GM12878 (cell line): ENCODE data around the gene SCMH1.

Experiments
- EP300 ChIP-seq, 2 experiments: fragments of 150-350 bp in 1 of 2; IDR thresholded peaks; 2 replicates each; pipeline ENCODE4 v1.6.1; 2011 to 2012; ENCODE audit warnings: low read depth in 2 of 2, low read length in 2 of 2, borderline replicate concordance in 1 of 2, improper control_type of control experiment in 1 of 2, inconsistent platforms in 1 of 2; ENCODE audit not compliant: control insufficient read depth in 1 of 2
- ETV6 ChIP-seq, 2 experiments: fragments of 450-650 bp in 1 of 2; IDR thresholded peaks in 1 of 2; conservative IDR thresholded peaks in 1 of 2; 2 replicates each; pipeline ENCODE4 v1.6.1; 2014; ENCODE audit warnings: antibody characterized with exemption in 1 of 2, borderline replicate concordance in 1 of 2, low read depth in 1 of 2, mild to moderate bottlenecking in 1 of 2, moderate library complexity in 1 of 2
- EZH2 ChIP-seq: IDR thresholded peaks from 2 replicates; pipeline ENCODE4 v1.6.1; 2012; ENCODE audit warnings: low read depth, mild to moderate bottlenecking, control low read depth, inconsistent platforms, low read length, borderline replicate concordance; ENCODE audit not compliant: control insufficient read depth
- GABPA ChIP-seq: IDR thresholded peaks from 2 replicates; pipeline ENCODE4 v1.6.1; 2014; ENCODE audit warnings: antibody characterized with exemption, low read depth, mild to moderate bottlenecking, inconsistent platforms
- MYC ChIP-seq: IDR thresholded peaks from 2 replicates; pipeline ENCODE4 v1.6.1; 2011; ENCODE audit warnings: mild to moderate bottlenecking, low read length, moderate library complexity, inconsistent platforms; ENCODE audit not compliant: insufficient read depth, insufficient replicate concordance, insufficient read length, severe bottlenecking
- POLR2A ChIP-seq: IDR thresholded peaks from 2 replicates; pipeline ENCODE4 v1.6.1; 2011; ENCODE audit warnings: low read depth, mild to moderate bottlenecking, low read length
- RAD21 ChIP-seq: IDR thresholded peaks from 2 replicates; pipeline ENCODE4 v1.6.1; 2011; ENCODE audit warnings: mild to moderate bottlenecking, low read depth, low read length, moderate library complexity; ENCODE audit not compliant: insufficient read depth
- RFX5 ChIP-seq: IDR thresholded peaks from 2 replicates; pipeline ENCODE4 v1.6.1; 2011; ENCODE audit warnings: low read depth, low read length, improper control_type of control experiment
- SMC3 ChIP-seq: IDR thresholded peaks from 2 replicates; pipeline ENCODE4 v1.6.1; 2011; ENCODE audit warnings: low read length, improper control_type of control experiment, borderline replicate concordance
- SREBF2 ChIP-seq: IDR thresholded peaks from 2 replicates; pipeline ENCODE4 v1.6.1; 2012; ENCODE audit warnings: mild to moderate bottlenecking, low read length
- ZSCAN29 ChIP-seq: fragments of 450-650 bp; IDR thresholded peaks from 2 replicates; pipeline ENCODE4 v1.6.1; 2017; ENCODE audit warnings: mild to moderate bottlenecking, moderate library complexity
- TF ChIP-seq, protein P1 (sequence below): IDR thresholded peaks from 2 replicates; pipeline ENCODE4 v1.6.1; 2012; ENCODE audit warnings: low read depth, low read length, improper control_type of control experiment
- TF ChIP-seq, protein P2 (sequence below), 3 experiments: IDR thresholded peaks in 2 of 3; conservative IDR thresholded peaks in 1 of 3; 2 replicates each; pipeline ENCODE4 v1.5.1; 2011; ENCODE audit warnings: low read depth in 3 of 3, low read length in 3 of 3, mild to moderate bottlenecking in 3 of 3, control low read depth in 2 of 3, moderate library complexity in 2 of 3, inconsistent platforms in 1 of 3, mixed read lengths in 1 of 3; ENCODE audit not compliant: control insufficient read depth in 2 of 3, insufficient read depth in 1 of 3; ENCODE audit errors: extremely low read depth in 1 of 3
- TF ChIP-seq, protein P3 (sequence below): IDR thresholded peaks from 2 replicates; pipeline ENCODE4 v1.6.1; 2011; ENCODE audit warnings: low read depth, low read length, improper control_type of control experiment, borderline replicate concordance

DNA sequence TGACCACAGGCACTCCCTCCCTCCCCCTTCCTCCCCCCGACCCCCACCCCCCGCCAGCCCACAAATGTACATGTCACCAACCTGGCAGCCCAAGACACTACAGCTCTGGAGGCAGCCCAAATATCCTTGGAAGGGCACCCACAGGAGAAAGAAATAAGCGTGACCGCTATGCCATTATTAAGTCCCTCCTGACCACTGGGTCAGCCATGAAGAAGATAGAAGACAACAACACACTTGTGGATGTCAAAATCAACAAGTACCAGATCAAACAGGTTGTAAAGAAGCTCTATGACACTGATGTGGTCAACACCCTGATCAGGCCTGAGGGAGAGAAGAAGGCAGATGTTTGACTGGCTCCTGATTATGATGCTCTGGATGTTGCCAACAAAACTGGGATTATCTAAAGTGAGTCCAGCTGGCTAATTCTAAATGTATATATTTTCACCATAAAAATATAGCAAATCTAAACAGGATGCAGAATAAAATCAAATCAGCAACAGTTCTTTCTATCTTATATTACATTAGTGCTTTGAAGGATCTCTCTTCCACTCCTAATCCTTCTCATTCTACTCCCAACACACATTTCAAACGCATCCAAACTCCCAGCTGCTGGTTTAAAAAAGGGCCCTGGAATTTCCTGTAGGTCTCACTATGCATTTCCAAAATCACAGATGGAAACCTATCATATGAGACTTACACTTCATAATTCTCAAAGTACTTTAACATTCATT lies 143.2 kb downstream of the SCMH1 start:
- TF ChIP-seq MYC (no peak), POLR2A (no peak), EP300 (IDR thresholded peaks at IDR 0.05; ENCODE audit: borderline replicate concordance in 1 of 2, control insufficient read depth in 1 of 2, low read depth in 2 of 2, low read length in 2 of 2) (no peak), RFX5 (no peak), RAD21 (no peak), EZH2 (no peak), GABPA (no peak), ZSCAN29 (no peak), SMC3 (no peak), SREBF2 (no peak), ETV6 (conservative IDR thresholded peaks at IDR 0.05 in 1 of 2, IDR thresholded peaks at IDR 0.05 in 1 of 2; ENCODE audit: borderline replicate concordance in 1 of 2, low read depth in 1 of 2) (no peak)
- TF ChIP-seq, protein P1, sequence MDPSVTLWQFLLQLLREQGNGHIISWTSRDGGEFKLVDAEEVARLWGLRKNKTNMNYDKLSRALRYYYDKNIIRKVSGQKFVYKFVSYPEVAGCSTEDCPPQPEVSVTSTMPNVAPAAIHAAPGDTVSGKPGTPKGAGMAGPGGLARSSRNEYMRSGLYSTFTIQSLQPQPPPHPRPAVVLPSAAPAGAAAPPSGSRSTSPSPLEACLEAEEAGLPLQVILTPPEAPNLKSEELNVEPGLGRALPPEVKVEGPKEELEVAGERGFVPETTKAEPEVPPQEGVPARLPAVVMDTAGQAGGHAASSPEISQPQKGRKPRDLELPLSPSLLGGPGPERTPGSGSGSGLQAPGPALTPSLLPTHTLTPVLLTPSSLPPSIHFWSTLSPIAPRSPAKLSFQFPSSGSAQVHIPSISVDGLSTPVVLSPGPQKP: no peak
- TF ChIP-seq, protein P2, sequence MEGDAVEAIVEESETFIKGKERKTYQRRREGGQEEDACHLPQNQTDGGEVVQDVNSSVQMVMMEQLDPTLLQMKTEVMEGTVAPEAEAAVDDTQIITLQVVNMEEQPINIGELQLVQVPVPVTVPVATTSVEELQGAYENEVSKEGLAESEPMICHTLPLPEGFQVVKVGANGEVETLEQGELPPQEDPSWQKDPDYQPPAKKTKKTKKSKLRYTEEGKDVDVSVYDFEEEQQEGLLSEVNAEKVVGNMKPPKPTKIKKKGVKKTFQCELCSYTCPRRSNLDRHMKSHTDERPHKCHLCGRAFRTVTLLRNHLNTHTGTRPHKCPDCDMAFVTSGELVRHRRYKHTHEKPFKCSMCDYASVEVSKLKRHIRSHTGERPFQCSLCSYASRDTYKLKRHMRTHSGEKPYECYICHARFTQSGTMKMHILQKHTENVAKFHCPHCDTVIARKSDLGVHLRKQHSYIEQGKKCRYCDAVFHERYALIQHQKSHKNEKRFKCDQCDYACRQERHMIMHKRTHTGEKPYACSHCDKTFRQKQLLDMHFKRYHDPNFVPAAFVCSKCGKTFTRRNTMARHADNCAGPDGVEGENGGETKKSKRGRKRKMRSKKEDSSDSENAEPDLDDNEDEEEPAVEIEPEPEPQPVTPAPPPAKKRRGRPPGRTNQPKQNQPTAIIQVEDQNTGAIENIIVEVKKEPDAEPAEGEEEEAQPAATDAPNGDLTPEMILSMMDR (IDR thresholded peaks at IDR 0.05 in 2 of 3, conservative IDR thresholded peaks at IDR 0.05 in 1 of 3; ENCODE audit: control insufficient read depth in 2 of 3, extremely low read depth in 1 of 3, insufficient read depth in 1 of 3, low read depth in 3 of 3, low read length in 3 of 3): no peak
- TF ChIP-seq, protein P3, sequence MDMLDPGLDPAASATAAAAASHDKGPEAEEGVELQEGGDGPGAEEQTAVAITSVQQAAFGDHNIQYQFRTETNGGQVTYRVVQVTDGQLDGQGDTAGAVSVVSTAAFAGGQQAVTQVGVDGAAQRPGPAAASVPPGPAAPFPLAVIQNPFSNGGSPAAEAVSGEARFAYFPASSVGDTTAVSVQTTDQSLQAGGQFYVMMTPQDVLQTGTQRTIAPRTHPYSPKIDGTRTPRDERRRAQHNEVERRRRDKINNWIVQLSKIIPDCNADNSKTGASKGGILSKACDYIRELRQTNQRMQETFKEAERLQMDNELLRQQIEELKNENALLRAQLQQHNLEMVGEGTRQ: no peak
